DND-41 (cell line): ENCODE results near the gene GFOD2.

Source experiments
- ATAC-seq: fragments of 200-7000 bp; cut with Tn5 transposase; 3 replicates; pipeline ENCODE4 v1.9.1; 2021; ENCODE audit warnings: low read depth; ENCODE audit not compliant: insufficient read depth
- DNase-seq: peaks from one replicate; pipeline ENCODE4 v3.0.0-alpha.2; 2020
- H2AFZ ChIP-seq: 2 replicates; pipeline ENCODE4 v1.6.0; 2012; ENCODE audit warnings: low read depth, low read length
- H3K27ac ChIP-seq: 2 replicates; pipeline ENCODE4 v1.5.1; 2012; ENCODE audit warnings: low read length, inconsistent platforms
- H3K27me3 ChIP-seq: fragments of 200-600 bp; sonication (generic); 2 replicates; pipeline ENCODE4 v1.6.0; 2012; ENCODE audit warnings: low read length, mild to moderate bottlenecking, inconsistent platforms; ENCODE audit not compliant: insufficient read depth, poor library complexity
- H3K36me3 ChIP-seq: 2 replicates; pipeline ENCODE4 v1.5.1; 2012; ENCODE audit warnings: low read length, inconsistent platforms; ENCODE audit not compliant: insufficient read depth
- H3K4me1 ChIP-seq: 2 replicates; pipeline ENCODE4 v1.5.1; 2012; ENCODE audit warnings: mild to moderate bottlenecking, low read length; ENCODE audit not compliant: insufficient read depth
- H3K4me2 ChIP-seq: 2 replicates; pipeline ENCODE4 v1.6.0; 2012; ENCODE audit warnings: mild to moderate bottlenecking, moderate library complexity, low read length, inconsistent platforms; ENCODE audit not compliant: insufficient read depth
- H3K4me3 ChIP-seq, 2 experiments: fragments of 200-600 bp in 1 of 2; shearing (Covaris generic) in 1 of 2; 2 replicates each; pipeline ENCODE4 v1.5.1; 2012 to 2016; ENCODE audit warnings: inconsistent platforms in 2 of 2, low read length in 2 of 2, mild to moderate bottlenecking in 2 of 2, low read depth in 1 of 2, moderate library complexity in 1 of 2
- H3K79me2 ChIP-seq: 2 replicates; pipeline ENCODE4 v1.6.0; 2012; ENCODE audit warnings: low read length, inconsistent platforms; ENCODE audit not compliant: insufficient read depth
- H3K9ac ChIP-seq: 2 replicates; pipeline ENCODE4 v1.6.0; 2012; ENCODE audit warnings: low read depth, mild to moderate bottlenecking, inconsistent platforms, low read length, moderate library complexity
- H3K9me3 ChIP-seq: 2 replicates; pipeline ENCODE4 v1.5.1; 2012; ENCODE audit warnings: low read length, moderate library complexity, mild to moderate bottlenecking, inconsistent platforms; ENCODE audit not compliant: insufficient read depth, severe bottlenecking
- H4K20me1 ChIP-seq: 2 replicates; pipeline ENCODE4 v1.6.0; 2012; ENCODE audit warnings: low read length; ENCODE audit not compliant: insufficient read depth
- EZH2 ChIP-seq: IDR thresholded peaks from 3 replicates; pipeline ENCODE4 v1.6.1; 2012; ENCODE audit warnings: borderline replicate concordance, low read depth, mild to moderate bottlenecking, moderate library complexity, low read length, inconsistent platforms; ENCODE audit not compliant: severe bottlenecking
- TF ChIP-seq, protein P1 (sequence below): IDR thresholded peaks from 2 replicates; pipeline ENCODE4 v1.5.1; 2012; ENCODE audit warnings: borderline replicate concordance, low read length, moderate library complexity, mild to moderate bottlenecking; ENCODE audit not compliant: poor library complexity, severe bottlenecking; ENCODE audit errors: extremely low read depth

Gene GFOD2

DNA sequence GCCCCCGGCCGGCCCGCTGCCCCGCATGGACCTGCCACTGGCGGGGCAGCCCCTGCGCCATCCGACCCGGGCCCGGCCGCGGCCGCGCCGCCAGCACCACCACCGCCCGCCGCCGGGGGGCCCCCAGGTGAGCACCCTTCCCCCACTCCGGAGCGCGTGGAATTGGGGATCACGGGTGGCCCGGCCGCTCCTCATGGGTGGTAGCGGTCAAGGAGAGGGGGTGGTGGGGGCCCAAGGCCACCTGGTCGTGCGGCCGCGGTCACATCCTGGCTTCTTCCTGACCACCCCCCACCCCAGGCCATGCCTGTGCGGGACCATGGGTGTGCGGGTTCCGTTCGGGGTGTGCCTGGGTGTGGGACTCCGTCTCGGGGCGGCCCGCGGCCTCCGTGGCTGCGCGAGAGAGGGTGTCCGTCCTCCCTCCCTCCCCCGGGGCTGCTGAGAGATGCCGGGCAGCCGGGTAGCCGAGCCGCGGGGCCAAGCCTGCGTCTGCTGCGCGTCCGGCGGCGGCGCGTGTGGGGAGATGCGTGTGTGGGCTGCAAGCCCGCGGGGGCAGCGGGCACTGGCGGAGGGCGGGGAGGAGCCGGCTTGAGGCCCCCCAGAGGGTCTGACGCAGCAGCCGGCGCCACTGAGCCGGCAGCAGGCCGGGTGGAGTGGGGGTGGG is 65.9 kb downstream of the GFOD2 start:
- DNase-seq (no peak), ATAC-seq (no peak)
- H3K4me3 ChIP-seq: no peak overlapping the region
- H2AFZ ChIP-seq: no peak overlapping the region
- H3K9ac ChIP-seq: no peak overlapping the region
- H3K36me3 ChIP-seq: peaks cover 87% of the 10 kb centered on the region
- no peak overlapping the region for H3K27ac ChIP-seq
- H3K4me2 ChIP-seq: no peak overlapping the region
- H3K27me3 ChIP-seq: no peaks in the 10 kb centered on the region
- H3K9me3 ChIP-seq: no peaks in the 10 kb centered on the region
- peaks cover 5% of the 10 kb centered on the region for H3K79me2 ChIP-seq
- peaks cover 40% of the 10 kb centered on the region for H4K20me1 ChIP-seq
- no peak for TF ChIP-seq EZH2
- TF ChIP-seq, protein P1, sequence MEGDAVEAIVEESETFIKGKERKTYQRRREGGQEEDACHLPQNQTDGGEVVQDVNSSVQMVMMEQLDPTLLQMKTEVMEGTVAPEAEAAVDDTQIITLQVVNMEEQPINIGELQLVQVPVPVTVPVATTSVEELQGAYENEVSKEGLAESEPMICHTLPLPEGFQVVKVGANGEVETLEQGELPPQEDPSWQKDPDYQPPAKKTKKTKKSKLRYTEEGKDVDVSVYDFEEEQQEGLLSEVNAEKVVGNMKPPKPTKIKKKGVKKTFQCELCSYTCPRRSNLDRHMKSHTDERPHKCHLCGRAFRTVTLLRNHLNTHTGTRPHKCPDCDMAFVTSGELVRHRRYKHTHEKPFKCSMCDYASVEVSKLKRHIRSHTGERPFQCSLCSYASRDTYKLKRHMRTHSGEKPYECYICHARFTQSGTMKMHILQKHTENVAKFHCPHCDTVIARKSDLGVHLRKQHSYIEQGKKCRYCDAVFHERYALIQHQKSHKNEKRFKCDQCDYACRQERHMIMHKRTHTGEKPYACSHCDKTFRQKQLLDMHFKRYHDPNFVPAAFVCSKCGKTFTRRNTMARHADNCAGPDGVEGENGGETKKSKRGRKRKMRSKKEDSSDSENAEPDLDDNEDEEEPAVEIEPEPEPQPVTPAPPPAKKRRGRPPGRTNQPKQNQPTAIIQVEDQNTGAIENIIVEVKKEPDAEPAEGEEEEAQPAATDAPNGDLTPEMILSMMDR: no peak
- H3K4me1 ChIP-seq: peaks cover 5% of the 10 kb centered on the region

DNA sequence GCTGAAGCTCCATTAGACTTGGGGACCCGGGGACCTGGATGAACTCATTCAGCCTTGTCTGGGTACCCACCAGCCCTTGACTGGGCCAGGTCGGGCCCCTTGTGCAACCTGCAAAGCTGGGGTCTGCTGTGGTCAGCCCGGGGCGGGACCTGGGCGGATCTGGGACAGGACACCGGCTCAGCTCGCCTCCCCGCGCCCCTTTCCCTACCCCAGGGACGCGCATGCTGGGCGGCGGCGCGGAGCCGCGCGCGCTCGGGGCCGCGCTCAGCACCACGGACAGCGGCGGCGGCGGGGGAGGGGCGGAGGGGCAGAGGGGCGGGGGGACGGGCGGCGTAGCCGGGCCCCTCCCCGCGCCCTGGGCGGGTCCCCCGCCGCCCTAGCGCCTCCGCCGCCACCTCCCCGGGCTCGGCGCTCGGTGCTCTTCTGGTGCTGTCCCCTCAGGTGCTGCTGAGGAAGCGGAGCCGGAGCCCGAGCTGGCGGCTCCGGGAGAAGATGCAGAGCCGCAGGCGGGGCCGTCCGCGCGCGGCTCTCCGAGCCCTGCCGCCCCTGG is 66.5 kb downstream of the GFOD2 start:
- Histone ChIP-seq H3K27ac (no peak overlapping the region), H3K9me3 (no peaks in the 10 kb centered on the region), H3K4me1 (no peaks in the 10 kb centered on the region; the same call in 1 of the 2 replicates), H4K20me1 (peaks cover 34% of the 10 kb centered on the region), H3K36me3 (peaks cover 87% of the 10 kb centered on the region), H3K27me3 (no peaks in the 10 kb centered on the region), H3K4me2 (no peak overlapping the region), H3K79me2 (peaks cover 2% of the 10 kb centered on the region; the same call in 1 of the 2 replicates), H2AFZ (no peak overlapping the region), H3K4me3 (no peak overlapping the region), H3K9ac (no peak overlapping the region)
- no peak for ATAC-seq
- TF ChIP-seq, protein P1: no peak
- TF ChIP-seq EZH2: no peak
- DNase-seq: no peak

DNA sequence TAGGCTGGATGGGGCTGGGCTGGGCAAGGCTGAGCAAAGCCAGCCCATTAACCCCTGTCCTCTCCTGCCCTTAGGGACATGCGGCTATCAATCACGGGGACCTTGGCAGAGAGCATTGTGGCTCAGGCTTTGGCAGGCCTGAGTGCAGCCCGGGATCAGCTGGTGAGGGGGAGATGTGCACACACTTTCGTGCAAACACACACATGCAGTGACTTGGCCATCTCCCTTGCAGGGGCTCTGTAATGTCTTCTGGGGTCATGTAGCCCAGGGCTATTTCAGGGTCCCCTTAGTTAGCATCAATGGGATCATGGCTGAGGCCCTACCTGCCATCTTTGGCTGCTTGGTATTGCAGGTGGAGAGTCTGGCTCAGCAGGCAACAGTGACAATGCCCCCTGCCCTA is 67.3 kb downstream of the GFOD2 start:
- H3K9me3 ChIP-seq: no peaks in the 10 kb centered on the region
- no peak overlapping the region for H3K9ac ChIP-seq
- peaks cover 27% of the 10 kb centered on the region for H4K20me1 ChIP-seq
- ATAC-seq (no peak), DNase-seq (no peak)
- H3K4me1 ChIP-seq: peaks cover 5% of the 10 kb centered on the region
- no peak overlapping the region for H3K4me3 ChIP-seq
- no peak overlapping the region for H3K4me2 ChIP-seq
- peaks cover 7% of the 10 kb centered on the region; the same call in 1 of the 2 replicates for H3K79me2 ChIP-seq
- H3K36me3 ChIP-seq: peaks cover 86% of the 10 kb centered on the region
- TF ChIP-seq, protein P1: no peak
- TF ChIP-seq EZH2: no peak
- H2AFZ ChIP-seq: no peak overlapping the region
- no peaks in the 10 kb centered on the region for H3K27me3 ChIP-seq
- no peak overlapping the region for H3K27ac ChIP-seq
